Dendritic cell treated with granulocyte-macrophage colony-stimulating factor and Interleukin-4, amounts not matched to agents 40 ng/mL and 50 ng/mL, for 4 days (primary cell): ENCODE measurements around the gene CIRBP.
"Not testable (repeated sequence)": the region's sequence is repeated elsewhere in the genome, so short reads cannot be mapped to it uniquely, and the experiment has no call there.

Experiments
- H3K27ac Mint-ChIP-seq: one replicate; pipeline ENCODE4 v1.8.0; 2022; ENCODE audit warnings: mild to moderate bottlenecking, mixed read lengths
- H3K27me3 Mint-ChIP-seq: one replicate; pipeline ENCODE4 v1.8.0; 2022; ENCODE audit warnings: mild to moderate bottlenecking, mixed read lengths
- H3K36me3 Mint-ChIP-seq: one replicate; pipeline ENCODE4 v1.8.0; 2022; ENCODE audit warnings: low read depth, mixed read lengths
- H3K4me1 Mint-ChIP-seq: one replicate; pipeline ENCODE4 v1.8.0; 2022; ENCODE audit warnings: low read depth, mixed read lengths
- H3K4me3 Mint-ChIP-seq: one replicate; pipeline ENCODE4 v1.8.0; 2022; ENCODE audit warnings: mild to moderate bottlenecking, moderate library complexity, mixed read lengths
- H3K9me3 Mint-ChIP-seq: one replicate; pipeline ENCODE4 v1.8.0; 2022; ENCODE audit warnings: mixed read lengths
- intact Hi-C: fragments of 100-400 bp; cut with micrococcal nuclease; formaldehyde crosslinking; loops from one replicate; pipeline ENCODE4 v1.15.0; 2022

CIRBP gene

DNA sequence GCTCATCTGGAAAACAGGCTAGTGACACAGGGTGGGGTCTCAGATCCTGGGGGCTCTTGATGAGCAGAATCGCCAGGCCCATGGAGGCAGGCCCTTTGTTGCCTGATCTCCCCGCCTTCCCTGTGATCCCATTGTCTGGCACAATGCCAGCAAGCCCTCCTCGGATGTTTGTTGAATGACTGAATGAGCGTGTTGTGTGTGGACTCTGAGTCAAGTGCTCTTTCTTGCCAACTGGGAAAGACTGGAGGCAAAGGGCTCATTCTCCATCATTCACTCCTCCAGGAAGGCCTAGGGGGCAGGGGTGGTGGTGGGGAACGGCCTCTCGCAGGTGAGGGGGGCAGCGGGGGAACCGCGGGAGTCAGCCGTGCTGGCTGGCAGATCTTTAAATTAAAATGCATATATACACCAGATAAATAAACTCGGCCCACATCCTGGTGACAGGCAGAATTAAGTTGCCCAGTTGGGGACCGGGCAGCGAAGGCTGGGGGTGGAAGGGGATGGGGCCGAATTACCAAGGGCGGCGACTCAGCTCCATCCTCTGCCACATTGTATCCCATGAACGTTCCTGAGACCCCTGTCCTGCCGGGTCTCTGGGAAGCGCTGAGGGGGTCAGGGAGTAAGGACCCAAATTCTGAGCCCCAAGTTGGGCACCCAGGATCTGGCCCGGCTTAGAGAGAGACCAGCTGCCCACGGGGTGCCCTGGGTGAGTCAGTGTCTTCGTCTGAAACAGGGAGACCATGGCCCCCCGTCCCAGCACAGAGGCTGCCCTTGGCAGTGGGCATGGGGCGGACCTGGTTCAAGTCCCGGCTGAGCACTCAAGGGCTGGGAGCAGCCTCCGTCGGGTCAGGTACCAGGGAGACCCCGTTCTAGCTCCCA, 41.1 kb downstream of the CIRBP start:
- Mint-ChIP-seq H3K9me3 (no peaks in the 10 kb centered on the region), H3K36me3 (no peaks in the 10 kb centered on the region)

DNA sequence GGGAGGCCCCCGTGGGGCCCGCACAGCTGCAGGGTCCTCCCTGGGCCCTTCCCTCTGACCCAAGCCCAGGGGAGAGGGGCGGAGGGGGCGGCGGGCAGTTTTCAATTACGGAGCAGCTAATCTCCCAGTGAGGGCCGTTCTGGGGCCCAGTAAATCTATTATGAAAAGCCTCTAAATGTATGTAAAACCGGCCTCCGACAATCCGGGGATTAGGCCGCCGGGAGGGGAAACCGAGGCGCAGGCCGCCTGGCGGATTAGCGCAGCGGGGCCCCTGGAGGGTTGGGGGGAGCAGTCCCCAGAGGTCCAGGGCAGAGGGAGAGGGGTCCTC, 41.7 kb downstream of the CIRBP start:
- H3K4me3 Mint-ChIP-seq: no peak overlapping the region
- peaks cover 29% of the 10 kb centered on the region for H3K27me3 Mint-ChIP-seq
- no peaks in the 10 kb centered on the region for H3K9me3 Mint-ChIP-seq
- no peaks in the 10 kb centered on the region for H3K36me3 Mint-ChIP-seq
- H3K4me1 Mint-ChIP-seq: peaks cover 5% of the 10 kb centered on the region
- intact Hi-C loops: no loop called here
- no peak overlapping the region for H3K27ac Mint-ChIP-seq

More for the DNA sequence above, 41.1 kb downstream of the CIRBP start:
- H3K27me3 Mint-ChIP-seq: peaks cover 25% of the 10 kb centered on the region
- intact Hi-C loops: no loop called here
- peaks cover under 1% of the 10 kb centered on the region for H3K4me1 Mint-ChIP-seq
- H3K27ac Mint-ChIP-seq: no peak overlapping the region
- no peak overlapping the region for H3K4me3 Mint-ChIP-seq

GRCh38 chr19:1311543-1312091, 42.5 kb downstream of the CIRBP start:
- H3K27ac Mint-ChIP-seq: no peak overlapping the region
- H3K36me3 Mint-ChIP-seq: no peaks in the 10 kb centered on the region
- H3K9me3 Mint-ChIP-seq: no peaks in the 10 kb centered on the region
- peaks cover 30% of the 10 kb centered on the region for H3K27me3 Mint-ChIP-seq
- H3K4me3 Mint-ChIP-seq: no peak overlapping the region
- intact Hi-C loops: no loop called here
- H3K4me1 Mint-ChIP-seq: peaks cover 5% of the 10 kb centered on the region

GRCh38 chr19:1312767-1313694, 43.9 kb downstream of the CIRBP start:
- peaks cover 5% of the 10 kb centered on the region for H3K4me1 Mint-ChIP-seq
- no peaks in the 10 kb centered on the region for H3K9me3 Mint-ChIP-seq
- peaks cover 44% of the 10 kb centered on the region for H3K27me3 Mint-ChIP-seq
- no peak overlapping the region for H3K27ac Mint-ChIP-seq
- intact Hi-C loops: no loop called here
- H3K4me3 Mint-ChIP-seq: no peak overlapping the region
- no peaks in the 10 kb centered on the region for H3K36me3 Mint-ChIP-seq

- peaks cover 5% of the 10 kb centered on the region for H3K4me1 Mint-ChIP-seq
- H3K36me3 Mint-ChIP-seq: no peaks in the 10 kb centered on the region
- H3K4me3 Mint-ChIP-seq: no peak overlapping the region
- H3K27ac Mint-ChIP-seq: no peak overlapping the region
- peaks cover 53% of the 10 kb centered on the region for H3K27me3 Mint-ChIP-seq
- intact Hi-C loops: no loop called here
- no peaks in the 10 kb centered on the region for H3K9me3 Mint-ChIP-seq
Measured at GRCh38 chr19:1313695-1314613, 44.8 kb downstream of the CIRBP start.

DNA sequence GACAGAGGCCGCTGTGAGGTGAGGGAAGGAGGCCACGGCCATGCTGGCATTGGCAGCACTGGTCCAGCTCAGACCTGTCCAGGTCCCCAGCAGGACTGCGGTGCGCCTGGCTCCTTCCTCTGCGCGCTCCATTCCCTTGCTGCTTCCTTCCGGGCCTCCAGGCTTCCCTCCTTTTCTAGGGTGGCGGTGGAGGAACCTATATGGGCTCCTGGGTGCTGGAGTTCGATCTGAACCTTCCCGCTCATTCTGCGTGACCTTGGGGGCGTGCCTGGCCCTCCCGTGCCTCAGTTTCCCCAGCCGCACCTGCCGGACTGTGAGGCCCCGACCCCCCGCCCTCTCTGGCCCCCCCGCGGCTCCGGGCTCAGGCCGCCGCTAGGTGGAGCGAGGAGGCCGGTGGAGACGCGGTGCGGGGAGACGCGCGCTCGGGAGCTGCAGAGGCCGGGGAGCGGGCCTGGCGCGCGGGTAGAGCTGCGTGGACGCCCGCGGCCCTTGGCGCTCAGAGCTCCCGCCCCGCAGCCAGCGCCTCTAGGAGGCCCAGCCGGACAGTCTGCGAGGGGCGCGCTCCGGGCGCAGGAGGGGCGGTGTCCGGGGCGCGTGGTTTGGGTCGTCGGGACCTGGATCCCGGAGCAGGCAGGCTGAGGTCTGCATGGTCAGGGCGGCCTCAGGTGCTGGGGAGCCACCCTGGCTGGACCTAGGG, 46.5 kb downstream of the CIRBP start:
- Mint-ChIP-seq H3K9me3 (no peaks in the 10 kb centered on the region), H3K27me3 (peaks cover 60% of the 10 kb centered on the region), H3K4me1 (peaks cover 5% of the 10 kb centered on the region), H3K27ac (no peak overlapping the region), H3K4me3 (no peak overlapping the region), H3K36me3 (no peaks in the 10 kb centered on the region)
- intact Hi-C loops: no loop called here

- H3K4me1 Mint-ChIP-seq: peaks cover 5% of the 10 kb centered on the region
- no peak overlapping the region for H3K27ac Mint-ChIP-seq
- no peaks in the 10 kb centered on the region for H3K9me3 Mint-ChIP-seq
- H3K27me3 Mint-ChIP-seq: peaks cover 63% of the 10 kb centered on the region
- H3K4me3 Mint-ChIP-seq: no peak overlapping the region
- H3K36me3 Mint-ChIP-seq: no peaks in the 10 kb centered on the region
- intact Hi-C loops: no loop called here
Measured at GRCh38 chr19:1316466-1316865, 47.3 kb downstream of the CIRBP start.

DNA sequence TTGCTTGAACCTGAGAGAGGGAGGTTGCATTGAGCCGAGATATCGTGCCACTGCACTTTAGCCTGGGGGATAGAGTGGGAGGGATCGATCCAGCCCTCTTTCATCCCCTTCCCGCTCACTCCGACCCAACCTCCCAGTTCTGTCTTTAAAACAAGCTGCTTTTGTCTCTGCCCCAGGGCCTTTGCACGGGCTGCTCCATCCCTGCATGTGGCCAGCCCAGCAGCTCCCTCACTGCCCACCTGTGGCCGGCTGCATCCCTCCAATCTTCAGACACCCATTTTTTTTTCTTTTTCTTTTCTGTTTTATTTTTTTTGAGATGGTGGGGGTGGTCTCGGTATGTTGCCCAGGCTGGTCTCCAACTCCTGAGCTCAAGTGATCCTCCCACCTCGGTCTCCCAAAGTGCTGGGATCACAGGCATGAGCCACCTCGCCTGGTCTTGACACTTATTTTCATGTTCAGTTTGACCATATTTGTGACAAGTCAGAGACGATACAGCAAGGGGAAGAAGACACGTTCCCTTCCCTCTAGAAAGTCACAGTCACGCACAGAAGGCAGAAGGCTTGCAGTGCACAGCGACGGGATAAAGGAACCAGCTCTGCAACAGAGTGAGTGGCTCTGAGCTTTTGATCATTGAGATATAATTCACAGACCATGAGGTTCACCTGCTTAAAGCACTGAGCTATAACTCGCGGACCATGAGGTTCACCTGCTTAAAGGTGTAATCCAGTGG, 48.3 kb downstream of the CIRBP start:
- H3K36me3 Mint-ChIP-seq: no peaks in the 10 kb centered on the region
- no peak overlapping the region for H3K4me3 Mint-ChIP-seq
- no peak overlapping the region for H3K27ac Mint-ChIP-seq
- intact Hi-C loops: no loop called here
- peaks cover 5% of the 10 kb centered on the region for H3K4me1 Mint-ChIP-seq
- H3K9me3 Mint-ChIP-seq: no peaks in the 10 kb centered on the region
- H3K27me3 Mint-ChIP-seq: peaks cover 68% of the 10 kb centered on the region

DNA sequence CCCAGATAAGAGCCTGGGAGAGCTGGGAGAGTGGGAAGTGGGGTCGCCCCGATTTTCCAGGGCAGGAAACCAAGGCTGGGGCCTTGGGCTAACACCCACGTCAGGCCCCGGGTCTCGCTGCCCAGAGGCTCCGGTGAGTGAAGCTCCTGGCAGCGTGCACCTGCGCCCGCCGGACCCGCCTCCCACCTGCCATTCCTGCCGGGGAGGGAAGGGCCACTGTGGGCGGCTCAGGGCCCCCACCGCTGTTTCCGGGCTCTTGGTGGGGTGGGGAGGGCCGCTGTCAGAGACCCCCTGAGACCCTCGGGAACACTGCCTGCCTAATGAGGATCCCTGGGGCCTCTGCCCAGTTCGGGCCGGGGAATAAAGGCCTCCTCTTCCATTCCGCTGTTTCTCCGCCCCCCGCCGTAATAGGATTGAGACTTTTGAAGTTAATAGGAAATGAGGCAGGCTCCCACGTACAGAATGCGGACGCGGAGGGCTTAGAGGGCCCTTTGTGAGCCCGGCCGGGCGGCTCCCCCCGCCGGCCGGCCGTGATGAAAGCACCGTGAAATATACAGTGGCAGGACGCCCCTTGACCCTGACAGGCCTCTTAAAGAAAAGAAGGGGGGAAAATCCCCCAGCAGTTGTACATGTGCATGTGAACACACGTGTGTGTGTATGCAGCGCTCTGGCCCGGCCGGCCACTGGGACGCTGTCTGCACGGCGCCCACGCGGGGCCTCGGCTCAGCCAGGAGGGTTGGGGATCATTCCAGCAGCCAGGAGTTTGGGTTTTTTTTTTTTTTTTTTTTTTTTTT, 49.7 kb downstream of the CIRBP start:
- H3K27me3 Mint-ChIP-seq: peaks cover 74% of the 10 kb centered on the region
- H3K27ac Mint-ChIP-seq: no peak overlapping the region
- H3K4me3 Mint-ChIP-seq: no peak overlapping the region
- H3K4me1 Mint-ChIP-seq: peaks cover 5% of the 10 kb centered on the region
- no peaks in the 10 kb centered on the region for H3K36me3 Mint-ChIP-seq
- H3K9me3 Mint-ChIP-seq: no peaks in the 10 kb centered on the region
- intact Hi-C loops: no loop called here

DNA sequence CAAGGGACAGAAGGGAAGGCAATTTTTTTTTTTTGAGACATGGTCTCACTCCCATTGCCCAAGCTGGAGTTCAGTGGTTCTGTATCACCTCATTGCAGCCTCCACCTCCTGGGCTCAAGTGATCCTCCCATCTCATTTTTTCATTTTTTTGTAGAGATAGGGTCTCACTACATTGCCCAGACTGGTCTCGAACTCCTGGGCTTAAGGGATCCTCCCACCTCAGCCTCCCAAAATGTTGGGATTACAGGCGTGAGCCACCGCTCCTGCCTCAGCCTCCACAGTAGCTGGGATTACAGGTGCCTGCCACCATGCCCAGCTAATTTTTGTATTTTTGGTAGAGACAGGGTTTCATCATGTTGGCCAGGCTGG, 51.1 kb downstream of the CIRBP start:
- H3K9me3 Mint-ChIP-seq, H3K36me3 Mint-ChIP-seq, H3K4me3 Mint-ChIP-seq, H3K4me1 Mint-ChIP-seq, H3K27ac Mint-ChIP-seq, intact Hi-C loops: not testable (repeated sequence)
- H3K27me3 Mint-ChIP-seq: peaks cover 73% of the 10 kb centered on the region

DNA sequence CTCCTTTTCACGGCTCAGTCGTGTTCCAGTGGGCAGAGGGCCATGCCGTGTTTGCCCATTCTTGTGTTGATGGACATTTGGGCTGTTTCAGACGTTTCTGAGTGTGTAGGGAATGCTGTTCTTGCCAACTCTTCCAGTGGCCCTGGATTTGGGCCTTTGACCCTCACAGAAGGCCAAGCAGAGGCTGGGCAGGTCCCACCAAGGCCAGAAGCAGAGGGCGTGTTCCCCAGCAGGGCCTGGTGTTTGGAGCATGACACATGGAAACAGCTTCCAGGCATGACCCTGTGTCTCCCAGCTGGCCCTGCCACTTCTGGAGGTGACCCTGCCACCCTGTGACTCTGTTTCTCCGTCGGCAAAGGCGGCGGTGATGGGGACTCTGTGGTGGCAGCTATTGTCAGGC, 52.4 kb downstream of the CIRBP start:
- intact Hi-C loops: no loop called here
- Mint-ChIP-seq H3K4me1 (peaks cover 6% of the 10 kb centered on the region), H3K36me3 (no peaks in the 10 kb centered on the region), H3K4me3 (no peak overlapping the region), H3K9me3 (no peaks in the 10 kb centered on the region), H3K27ac (no peak overlapping the region), H3K27me3 (peaks cover 70% of the 10 kb centered on the region)
